Kasumi-1 (cell line): ENCODE results near the gene PAQR6.
A peak's percentile ranks its signal among the peaks of the same experiment; 100 is the strongest.

Experiments
- DNase-seq, 2 experiments: peaks; one replicate each; lab custom pipeline; 2025; lab: John Stamatoyannopoulos, UW

PAQR6 gene, protein sequence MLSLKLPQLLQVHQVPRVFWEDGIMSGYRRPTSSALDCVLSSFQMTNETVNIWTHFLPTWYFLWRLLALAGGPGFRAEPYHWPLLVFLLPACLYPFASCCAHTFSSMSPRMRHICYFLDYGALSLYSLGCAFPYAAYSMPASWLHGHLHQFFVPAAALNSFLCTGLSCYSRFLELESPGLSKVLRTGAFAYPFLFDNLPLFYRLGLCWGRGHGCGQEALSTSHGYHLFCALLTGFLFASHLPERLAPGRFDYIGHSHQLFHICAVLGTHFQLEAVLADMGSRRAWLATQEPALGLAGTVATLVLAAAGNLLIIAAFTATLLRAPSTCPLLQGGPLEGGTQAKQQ

DNA sequence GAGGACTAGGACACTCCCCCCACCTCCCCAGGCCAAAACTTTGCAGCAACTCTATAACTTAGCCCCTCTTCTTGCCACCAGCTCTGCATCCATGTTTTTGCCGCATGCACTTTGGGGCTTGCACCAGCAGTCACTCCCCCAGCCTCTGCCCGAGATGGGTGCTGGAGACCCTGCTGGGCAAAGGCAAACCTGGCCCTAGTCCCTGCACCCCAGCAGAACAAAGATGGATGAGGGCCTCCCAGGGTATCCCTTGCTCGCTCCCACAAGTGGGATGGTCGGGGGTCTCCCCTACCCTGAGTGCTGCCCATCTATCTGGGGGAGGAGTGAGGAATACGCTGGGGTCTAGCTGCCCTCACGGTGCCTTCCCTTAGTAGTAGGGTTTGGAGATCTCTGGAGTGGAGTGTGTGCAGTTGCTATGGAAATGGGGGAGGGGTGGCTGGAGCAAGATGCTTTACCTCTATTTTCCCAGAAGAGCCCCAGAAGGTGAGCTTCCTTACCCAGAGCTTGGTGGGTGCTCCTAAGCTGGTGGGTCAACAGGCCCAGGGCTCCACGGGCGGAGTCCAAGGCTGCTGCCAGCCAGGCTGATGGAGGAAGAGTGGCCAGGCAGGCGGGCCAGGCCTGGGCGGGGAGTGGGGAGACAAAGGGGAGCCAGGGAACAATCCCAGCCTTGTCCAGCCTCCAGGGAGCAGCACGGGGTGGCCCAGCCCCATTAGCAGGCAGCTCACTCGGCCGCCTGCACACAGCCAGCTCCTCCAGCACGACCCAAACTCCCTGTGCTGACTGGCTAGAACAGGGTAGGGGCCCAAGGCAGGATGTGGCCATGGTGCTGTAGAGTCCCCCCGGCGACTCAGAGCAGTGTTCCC, at the start of gene PAQR6:
Gene PAQR6, minus strand, starts transcription at position 597 of the 863 bp plus-strand sequence. CDS start 1,325 bp downstream, outside the sequence.
- no peak for DNase-seq

DNA sequence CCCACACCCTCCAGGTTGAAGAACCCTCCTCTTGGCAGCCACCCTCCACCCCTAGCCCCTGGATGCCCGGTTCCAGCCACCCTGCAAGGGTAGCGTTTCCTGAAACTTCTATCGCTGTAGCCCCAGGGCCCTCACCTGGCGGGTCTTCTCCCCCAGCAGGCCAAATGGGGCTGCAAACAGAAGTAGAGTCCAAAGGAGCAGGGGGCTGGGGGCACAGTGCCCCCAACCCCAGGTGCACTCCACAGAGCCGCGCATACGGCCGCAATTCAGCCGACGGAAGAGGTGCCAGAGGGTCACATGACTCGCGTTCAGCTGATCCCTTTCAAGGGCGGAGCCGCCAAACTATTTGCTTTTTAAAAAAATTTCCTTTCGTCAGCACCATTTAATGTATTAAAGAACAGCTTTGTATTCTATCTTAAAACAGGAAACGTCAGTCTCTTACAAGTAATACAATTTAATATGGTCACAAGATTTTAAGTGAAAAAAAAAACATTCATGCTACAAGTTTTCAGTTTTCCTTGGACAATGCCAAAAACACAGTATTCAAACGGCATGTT, 47.6 kb upstream of the PAQR6 start, which contains the start of gene GLMP:
Gene GLMP, minus strand, starts transcription at position 289 of the 557 bp plus-strand sequence. Its CDS starts 34 bp downstream, at position 255.
- DNase-seq: peak; percentile 53 to 76

DNA sequence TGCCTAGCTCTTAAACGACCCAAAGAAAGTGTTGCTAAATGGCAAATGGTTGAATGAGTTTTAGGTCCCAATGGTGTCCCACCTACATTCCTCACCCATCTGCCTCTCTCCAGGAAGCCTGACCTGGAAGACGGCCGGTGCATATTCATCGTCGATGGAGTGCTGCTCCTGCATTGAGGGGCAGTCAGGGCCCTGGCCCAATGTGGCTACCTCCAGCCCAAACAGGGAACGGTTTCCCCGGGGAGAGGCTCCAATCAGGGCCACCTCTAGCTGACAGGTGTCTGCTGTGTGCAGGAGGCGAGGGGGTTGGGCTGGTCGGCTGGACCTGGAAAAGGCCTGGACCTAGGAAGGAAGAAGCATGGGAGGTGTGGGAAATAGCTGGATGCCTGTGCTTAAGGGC, 46.0 kb upstream of the PAQR6 start:
- no peak for DNase-seq

DNA sequence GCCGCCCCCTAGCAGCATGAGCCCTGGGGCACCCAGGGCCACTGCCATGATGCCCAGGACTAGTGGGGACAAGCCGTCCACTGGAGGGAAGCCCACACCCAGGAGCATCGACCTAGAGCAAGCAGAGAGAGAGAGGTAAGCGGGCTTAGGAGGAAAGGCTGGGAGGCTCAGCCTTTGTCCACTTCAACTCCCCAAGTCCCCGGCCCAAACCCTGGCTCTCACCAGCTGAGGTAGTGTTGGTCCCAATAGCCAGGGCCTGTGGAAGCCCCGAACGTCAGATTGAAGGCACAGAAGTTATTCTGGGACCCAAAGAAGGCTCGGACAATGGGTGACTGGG, 45.2 kb upstream of the PAQR6 start:
- DNase-seq: no peak

DNA sequence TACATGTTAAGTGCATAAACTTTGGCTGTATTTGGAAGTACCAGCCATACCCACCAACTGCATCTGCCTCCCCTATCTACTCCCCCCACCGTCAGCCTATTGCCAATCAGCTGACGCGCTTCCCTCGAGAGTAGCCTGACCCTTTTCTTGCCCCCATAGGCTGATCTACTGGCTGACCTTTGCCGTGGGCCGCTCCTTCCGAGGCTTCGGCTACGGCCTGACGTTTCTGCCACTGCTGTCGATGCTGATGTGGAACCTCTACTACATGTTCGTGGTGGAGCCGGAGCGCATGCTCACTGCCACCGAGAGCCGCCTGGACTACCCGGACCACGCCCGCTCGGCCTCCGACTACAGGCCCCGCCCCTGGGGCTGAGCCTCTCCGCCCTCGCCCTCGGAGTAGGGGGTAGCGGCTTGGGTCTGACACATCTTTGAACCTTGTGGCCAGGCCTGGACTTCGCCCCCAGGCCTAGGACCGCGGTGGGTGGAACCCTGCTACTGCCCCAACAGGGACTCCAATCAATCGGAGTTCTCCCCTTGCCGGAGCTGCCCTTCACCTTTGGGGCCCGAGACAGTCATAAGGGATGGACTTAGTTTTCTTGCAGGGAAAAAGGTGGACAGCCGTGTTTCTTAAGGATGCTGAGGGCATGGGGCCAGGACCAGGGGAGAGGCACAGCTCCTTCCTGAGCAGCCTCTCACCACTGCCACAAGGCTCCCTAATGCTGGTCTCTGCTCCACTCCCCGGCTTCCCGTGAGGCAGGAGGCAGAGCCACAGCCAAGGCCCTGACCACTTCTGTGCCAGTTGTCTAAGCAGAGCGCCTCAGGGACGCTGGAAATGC, 43.6 kb upstream of the PAQR6 start:
- DNase-seq: no peak

DNA sequence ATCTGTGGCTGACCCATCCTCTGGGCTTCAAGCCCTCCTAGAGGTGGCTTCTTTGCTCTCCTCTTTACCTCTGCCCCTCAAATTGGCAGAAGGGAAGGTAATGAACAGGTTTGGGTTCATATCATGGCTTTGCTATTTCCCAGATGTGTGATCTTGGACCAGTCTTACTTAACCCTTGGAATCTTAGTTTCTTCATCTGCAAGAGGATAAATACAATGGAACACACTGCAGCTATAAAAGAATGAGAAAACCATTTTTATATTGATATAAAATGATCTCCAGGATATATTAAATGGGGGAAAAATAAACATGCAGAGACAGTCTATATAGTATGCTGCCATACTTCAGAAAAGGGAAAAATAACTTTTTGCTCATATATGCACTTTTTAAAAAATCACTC, 42.0 kb upstream of the PAQR6 start:
- DNase-seq: no peak

DNA sequence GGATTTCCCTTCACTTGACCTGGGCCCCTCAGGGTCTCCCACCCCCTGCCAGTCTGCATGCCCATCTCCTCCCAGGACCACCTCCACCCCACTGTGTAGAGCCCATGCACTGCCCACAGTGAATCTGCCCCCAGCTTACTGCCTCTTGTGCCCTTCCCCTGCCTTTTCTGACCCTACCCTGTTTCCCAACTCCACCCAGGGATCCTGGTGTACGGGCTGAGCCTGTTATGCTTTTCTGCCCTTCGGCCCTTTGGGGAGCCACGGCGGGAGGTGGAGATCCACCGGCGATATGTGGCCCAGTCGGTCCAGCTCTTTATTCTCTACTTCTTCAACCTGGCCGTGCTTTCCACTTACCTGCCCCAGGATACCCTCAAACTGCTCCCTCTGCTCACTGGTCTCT, 38.2 kb upstream of the PAQR6 start:
- DNase-seq: no peak

DNA sequence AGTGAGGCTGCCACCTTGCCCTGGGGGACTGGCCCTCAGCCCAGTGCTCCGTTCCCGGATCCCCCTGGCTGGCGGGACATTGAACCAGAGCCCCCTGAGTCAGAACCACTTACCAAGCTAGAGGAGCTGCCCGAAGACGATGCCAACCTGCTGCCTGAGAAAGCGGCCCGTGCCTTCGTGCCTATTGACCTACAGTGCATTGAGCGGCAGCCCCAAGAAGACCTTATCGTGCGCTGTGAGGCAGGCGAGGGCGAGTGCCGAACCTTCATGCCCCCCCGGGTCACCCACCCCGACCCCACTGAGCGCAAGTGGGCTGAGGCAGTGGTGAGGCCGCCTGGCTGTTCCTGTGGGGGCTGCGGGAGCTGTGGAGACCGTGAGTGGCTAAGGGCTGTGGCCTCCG, 37.6 kb upstream of the PAQR6 start:
- no peak for DNase-seq

DNA sequence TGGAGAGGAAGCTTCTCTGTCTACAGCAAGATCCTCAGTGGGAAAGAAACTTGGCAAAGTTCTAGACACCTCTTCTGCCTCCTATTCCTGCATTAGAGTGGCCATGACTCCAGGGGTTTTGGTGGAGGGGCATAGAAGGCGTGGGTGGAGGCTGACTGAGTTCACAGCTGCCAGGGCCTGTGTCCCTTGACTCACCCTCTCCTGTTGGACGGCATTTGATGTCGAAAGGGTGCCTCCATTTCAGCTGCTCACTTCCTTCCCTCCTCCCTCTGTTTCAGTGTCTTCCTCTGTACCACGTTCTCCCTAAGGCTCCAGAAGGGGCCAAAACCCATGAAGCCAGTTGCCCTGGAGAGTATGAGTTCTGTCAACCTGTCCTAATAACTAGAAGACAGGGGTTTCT, 36.9 kb upstream of the PAQR6 start:
- DNase-seq: no peak

DNA sequence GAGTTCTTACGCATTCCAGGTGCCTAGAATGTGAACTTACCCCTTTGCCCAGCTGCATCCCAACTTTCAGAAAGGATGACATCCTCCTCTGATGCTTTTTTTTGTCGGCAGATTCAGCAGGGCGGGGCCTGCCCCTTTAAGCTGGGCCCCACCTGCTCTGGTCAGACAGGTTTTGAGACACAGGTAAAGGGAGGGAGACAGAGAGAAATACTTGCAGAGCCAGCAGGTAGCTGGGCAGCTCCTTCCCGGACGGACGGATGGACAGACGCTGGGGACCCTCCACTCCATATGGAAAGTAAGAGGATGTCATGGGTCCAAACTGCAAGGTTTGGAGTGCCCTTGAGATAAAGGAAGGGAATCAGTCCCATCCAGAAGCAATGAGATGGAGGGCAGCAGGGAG, 36.3 kb upstream of the PAQR6 start, which contains the start of gene TMEM79:
Gene TMEM79, plus strand, starts transcription at position 214 of the 400 bp plus-strand sequence. CDS start 902 bp downstream, outside the sequence.
- no peak for DNase-seq

DNA sequence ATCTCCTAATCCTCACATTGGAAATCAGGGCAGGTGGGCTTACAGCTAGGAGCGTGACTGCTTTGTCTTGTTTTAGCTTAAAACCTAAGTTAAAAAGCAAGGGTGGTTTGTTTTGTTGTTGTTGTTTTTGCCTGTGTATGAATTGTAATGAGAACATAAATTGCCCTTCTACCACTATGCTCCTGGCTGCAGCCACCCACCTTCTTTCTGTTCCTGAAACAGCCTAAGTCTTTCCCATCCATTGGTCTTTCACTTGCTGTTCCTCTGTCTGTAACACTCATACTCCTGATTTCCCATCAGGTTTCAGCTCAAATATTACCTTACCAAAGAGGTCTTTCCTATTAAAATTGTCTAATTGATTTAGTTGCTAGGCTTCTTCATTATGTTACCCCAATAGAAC, 35.7 kb upstream of the PAQR6 start:
- no peak for DNase-seq

DNA sequence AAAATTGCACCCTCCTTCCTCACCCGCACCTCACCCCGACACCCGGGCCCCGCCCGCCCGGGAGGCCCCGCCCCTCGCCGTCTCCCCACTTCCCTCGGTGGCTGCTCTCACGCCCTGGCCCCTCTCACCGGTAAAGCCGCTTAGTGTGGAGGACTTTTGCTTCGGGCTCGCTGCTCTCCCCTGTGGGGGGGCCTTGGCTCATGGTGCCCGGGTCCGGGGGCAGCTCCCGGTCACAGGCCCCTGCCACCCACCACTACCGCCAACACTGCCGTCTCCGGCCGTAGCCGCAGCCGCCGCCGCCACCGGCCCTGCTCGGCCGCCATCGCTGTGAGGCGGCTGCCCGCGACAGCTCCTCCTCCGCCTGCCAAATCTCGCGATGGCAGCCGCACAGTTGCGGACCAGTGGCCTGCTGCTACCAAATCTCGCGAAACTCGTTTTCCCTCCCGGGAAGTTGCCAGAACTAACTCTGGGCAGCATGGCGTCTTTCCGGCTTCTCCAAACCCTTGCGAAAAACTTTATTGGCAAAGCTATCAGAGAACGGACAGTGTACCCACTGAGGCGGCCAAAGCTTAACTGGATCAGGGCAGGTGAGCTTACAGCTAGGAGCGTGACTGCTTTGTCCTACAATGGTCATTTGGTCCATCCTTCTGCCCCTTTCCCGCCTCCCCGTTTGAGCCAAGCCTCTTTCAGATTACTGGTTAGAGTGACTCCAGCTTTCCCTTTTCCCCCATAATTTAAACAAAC, 34.8 kb upstream of the PAQR6 start, which contains the start of gene SMG5:
Gene SMG5, minus strand, starts transcription at position 347 of the 744 bp plus-strand sequence. Its CDS starts 145 bp downstream, at position 202.
- peak; percentile 95 for DNase-seq

DNA sequence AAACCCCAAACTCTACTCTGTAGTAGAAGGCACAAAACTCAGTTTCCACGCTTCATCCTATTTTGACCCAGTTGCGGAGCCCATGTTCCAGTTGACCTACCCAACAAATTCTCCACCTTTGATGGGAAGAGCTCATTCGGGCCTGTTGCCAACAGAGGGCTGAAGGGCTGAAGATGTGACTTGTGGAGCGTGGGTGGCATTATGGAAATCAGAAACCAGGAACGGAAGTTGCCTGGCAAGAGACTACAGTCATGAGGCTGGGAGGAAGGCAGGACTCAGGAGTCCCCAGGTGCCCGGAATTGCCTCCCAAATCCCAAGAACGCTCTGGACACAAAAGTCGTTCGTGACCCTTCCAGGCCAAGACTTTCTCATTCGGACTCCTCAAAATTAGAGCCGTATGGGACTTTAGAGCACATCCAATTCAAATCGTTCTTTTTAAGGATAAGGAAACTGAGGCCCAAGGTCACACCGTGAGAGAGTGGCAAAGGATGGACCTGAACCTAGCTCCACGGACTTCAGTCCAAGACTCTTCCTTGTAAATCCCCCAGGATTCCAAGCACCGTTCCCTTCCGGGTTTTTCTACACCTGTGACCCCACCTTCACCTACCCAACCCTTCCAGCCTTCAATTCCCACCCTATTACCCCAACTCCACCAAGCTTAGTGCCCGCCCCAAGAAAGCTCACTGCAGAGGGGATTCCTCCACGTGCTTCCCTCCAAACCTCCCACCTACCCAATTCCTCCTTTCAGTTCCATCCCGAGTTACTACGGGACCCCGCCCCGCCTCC, 34.0 kb upstream of the PAQR6 start:
- peak; percentile 31 to 37 for DNase-seq

DNA sequence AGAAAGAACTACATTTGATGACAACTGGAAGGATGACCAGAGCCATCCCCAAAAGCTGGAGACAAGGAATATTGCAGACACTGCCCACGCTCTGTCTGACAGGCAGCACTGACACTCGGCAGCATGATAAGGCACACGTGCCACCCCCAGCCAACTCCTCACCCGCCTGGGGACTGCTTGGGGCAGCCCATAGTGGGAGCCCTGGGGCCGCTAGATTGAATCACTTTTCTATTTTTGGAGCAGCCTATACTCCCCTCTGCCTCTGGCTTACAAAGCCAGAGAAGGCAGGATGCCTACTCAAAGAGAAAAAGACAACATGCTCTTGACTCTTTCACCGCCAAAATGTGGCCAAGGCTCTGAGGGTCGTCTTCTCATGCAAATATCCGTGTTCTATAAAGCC, 33.4 kb upstream of the PAQR6 start:
- peak; percentile 75 to 84 for DNase-seq

DNA sequence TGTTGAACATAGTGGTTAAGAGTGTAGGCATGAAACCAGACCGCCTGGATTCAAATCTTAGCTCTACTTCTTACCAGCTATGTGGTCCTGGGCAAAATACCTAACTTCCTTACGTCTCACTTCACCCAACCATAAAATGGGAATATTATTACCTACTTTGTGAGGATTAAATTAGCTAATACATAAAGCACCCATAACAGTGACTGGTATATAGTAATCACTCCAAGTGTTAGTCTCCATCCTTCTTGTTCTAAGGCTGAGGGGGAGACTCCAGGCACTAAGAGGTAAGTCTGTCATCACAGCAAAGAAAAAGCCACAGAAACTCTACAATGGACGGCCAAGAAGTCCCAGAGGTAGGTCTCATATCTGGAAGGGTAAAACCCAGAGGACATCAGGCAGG, 32.0 kb upstream of the PAQR6 start:
- no peak for DNase-seq

DNA sequence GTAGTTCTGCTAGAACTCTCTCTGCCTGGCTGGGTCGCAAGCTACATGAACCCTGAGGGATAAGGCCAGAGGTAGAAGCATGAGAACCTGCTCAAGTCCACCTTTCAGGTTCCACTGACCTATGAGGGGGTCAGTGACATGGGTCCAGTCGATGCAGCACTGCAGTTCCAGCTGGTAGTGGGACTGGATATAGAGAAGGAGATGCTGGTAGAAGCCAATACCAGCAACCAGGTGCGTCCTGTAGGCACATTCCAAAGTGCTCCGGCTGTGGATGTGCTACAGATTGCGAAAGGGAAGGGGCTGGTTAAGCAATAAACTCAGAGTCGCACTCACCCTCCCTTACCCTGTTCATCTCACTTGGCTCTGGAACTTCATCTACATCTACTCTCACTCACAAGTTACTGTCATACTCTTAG, 29.1 kb upstream of the PAQR6 start:
- DNase-seq: peak; percentile 23 to 29

DNA sequence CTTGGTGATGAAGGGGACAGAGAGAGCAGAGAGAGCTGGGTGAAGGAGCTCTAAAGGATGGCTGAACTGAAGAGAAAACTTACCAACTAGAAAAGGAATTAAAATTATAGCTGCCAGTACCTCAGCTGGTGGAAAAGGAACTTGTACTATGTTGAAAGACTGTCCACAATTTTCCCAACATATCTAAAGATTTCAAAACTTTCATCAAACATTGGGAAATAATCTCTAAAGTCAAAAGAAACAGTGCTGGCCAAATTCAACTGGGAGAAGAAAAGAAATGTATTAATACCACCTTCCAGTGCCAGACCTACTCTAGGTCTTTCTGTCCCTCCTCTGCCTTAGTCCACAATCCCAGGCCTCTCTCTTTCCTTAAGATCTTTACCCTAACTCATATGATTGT, 28.7 kb upstream of the PAQR6 start:
- DNase-seq: no peak

DNA sequence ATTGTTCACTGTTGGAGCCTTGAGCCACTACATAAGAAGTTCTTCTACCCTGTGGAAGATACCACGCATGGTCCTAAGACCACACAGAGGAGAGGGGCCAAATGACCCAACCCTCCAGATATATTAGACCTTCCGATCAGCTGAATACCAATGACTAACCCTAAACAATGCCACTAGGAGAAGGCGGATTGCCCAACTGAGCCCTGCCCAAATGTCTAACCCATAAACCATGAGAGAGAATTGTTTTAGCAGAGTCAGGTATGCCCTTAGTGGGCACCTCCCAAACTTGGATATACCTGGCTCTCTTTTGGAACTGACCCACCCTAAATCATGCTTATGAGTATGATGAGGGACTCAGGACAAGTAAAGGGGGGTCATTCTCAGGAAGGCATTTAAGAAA, 22.5 kb upstream of the PAQR6 start:
- no peak for DNase-seq

DNA sequence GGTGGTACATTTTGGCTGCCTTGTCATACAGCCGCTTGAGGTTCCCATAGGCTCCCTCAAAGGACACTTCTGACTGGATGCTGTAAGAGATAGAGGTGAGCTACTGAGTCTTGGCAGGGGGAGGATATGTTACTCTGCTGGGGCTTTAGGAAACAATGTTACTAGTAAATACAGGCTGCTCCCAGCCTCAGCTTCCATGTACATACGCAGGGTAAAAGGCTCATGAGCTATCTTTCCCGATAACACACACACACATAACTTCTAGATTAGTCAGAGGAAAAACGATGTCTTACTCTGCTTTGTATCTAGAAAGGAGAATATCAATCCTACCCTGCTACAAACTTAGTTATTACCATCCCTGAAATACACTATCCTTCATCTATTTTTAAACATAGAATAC, 20.5 kb upstream of the PAQR6 start:
- DNase-seq: no peak

DNA sequence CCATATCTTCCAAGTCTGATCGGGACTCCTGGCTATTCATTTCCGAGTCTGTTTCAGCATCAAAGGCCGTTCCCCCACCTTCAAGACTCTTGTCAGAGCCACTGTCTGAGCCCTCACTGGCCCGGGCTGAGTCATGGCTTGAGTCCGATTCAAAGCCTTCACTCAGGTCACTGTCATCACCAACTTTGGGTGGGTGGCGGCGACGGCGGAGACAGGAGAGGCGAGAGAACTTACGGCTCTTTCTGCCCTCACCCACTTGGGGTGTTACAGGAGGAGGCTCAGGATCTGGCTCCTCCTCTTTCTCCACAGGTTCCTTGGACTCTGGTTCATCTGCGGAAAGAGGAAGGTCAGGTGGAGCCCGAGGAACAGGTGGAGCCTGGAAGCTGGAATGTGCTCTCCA, 18.2 kb upstream of the PAQR6 start:
- DNase-seq: no peak
